ENCODE data around the gene RNF7.
A peak's percentile ranks its signal among the peaks of the same experiment; 100 is the strongest.
"Not testable (repeated sequence)": the region's sequence is repeated elsewhere in the genome, so short reads cannot be mapped to it uniquely, and the experiment has no call there.

The RNF7 gene

DNA sequence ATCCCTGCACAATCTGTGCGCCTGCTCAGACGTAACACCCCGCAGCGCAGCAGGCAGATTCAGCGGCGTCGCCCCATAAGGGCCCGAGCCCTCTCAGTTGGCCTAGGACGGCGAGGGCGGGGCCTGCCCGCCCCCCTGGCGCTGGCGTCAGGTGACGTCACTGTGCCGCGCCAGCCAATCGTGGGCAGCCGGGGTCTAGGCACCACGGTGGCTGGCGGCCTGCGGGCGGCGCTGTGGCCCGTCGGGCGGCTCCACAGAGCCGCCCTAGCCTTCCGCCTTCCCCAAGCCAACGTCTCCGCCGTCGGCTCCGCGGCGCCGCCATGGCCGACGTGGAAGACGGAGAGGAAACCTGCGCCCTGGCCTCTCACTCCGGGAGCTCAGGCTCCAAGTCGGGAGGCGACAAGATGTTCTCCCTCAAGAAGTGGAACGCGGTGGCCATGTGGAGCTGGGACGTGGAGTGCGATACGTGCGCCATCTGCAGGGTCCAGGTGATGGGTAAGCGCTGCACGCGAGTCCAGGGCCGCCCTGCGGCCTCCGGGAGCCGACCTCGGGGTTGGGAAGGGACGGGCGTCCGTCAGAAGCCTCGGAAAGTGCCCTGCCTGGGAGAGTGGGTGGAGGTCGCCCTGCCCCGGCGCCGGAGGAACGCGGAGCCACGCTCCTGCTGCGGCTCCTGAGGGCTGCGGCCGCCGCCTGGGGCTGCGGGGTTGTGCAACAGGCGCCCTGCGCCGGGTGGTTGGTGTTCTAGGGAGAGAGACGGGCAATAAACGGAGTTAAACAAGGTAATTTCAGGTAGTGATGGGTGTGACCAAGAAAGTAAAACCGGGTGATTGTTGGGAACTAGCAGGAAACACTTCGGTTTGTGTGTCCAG is at the start of gene RNF7:
Gene RNF7, plus strand, starts transcription at position 277 of the 869 bp plus-strand sequence. Its CDS starts 44 bp downstream, at position 321.
- no peak for TF ChIP-seq EZH2 (IDR thresholded peaks at IDR 0.05; ENCODE audit: borderline replicate concordance, low read depth, low read length, severe bottlenecking)
- TF ChIP-seq, protein P1, sequence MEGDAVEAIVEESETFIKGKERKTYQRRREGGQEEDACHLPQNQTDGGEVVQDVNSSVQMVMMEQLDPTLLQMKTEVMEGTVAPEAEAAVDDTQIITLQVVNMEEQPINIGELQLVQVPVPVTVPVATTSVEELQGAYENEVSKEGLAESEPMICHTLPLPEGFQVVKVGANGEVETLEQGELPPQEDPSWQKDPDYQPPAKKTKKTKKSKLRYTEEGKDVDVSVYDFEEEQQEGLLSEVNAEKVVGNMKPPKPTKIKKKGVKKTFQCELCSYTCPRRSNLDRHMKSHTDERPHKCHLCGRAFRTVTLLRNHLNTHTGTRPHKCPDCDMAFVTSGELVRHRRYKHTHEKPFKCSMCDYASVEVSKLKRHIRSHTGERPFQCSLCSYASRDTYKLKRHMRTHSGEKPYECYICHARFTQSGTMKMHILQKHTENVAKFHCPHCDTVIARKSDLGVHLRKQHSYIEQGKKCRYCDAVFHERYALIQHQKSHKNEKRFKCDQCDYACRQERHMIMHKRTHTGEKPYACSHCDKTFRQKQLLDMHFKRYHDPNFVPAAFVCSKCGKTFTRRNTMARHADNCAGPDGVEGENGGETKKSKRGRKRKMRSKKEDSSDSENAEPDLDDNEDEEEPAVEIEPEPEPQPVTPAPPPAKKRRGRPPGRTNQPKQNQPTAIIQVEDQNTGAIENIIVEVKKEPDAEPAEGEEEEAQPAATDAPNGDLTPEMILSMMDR (IDR thresholded peaks at IDR 0.05; ENCODE audit: borderline replicate concordance, extremely low read depth, low read length, poor library complexity, severe bottlenecking), result peak; percentile 91
- Histone ChIP-seq H2AFZ (ENCODE audit: low read depth, low read length) (peak within 1 kb of the TSS; percentile 91), H3K27me3 (ENCODE audit: insufficient read depth, low read length, poor library complexity) (no peaks in the 10 kb centered on the region), H4K20me1 (ENCODE audit: insufficient read depth, low read length) (peaks cover 7% of the 10 kb centered on the region; the same call in 1 of the 2 replicates), H3K36me3 (ENCODE audit: insufficient read depth, low read length) (peaks cover 27% of the 10 kb centered on the region), H3K9me3 (ENCODE audit: insufficient read depth, low read length, severe bottlenecking) (no peaks in the 10 kb centered on the region), H3K79me2 (ENCODE audit: insufficient read depth, low read length) (peaks cover 50% of the 10 kb centered on the region), H3K4me3 (ENCODE audit: low read depth in 1 of 2, low read length in 2 of 2) (peak within 1 kb of the TSS; percentile 80 to 82), H3K27ac (ENCODE audit: low read length) (peak within 1 kb of the TSS; percentile 90), H3K4me2 (ENCODE audit: insufficient read depth, low read length) (peak within 1 kb of the TSS; percentile 75), H3K9ac (ENCODE audit: low read depth, low read length) (peak within 1 kb of the TSS; percentile 89), H3K4me1 (ENCODE audit: insufficient read depth, low read length) (peaks cover 30% of the 10 kb centered on the region)
- ATAC-seq (ENCODE audit: insufficient read depth, low read depth) (peak; percentile 92), DNase-seq (peak; percentile 98)

DNA sequence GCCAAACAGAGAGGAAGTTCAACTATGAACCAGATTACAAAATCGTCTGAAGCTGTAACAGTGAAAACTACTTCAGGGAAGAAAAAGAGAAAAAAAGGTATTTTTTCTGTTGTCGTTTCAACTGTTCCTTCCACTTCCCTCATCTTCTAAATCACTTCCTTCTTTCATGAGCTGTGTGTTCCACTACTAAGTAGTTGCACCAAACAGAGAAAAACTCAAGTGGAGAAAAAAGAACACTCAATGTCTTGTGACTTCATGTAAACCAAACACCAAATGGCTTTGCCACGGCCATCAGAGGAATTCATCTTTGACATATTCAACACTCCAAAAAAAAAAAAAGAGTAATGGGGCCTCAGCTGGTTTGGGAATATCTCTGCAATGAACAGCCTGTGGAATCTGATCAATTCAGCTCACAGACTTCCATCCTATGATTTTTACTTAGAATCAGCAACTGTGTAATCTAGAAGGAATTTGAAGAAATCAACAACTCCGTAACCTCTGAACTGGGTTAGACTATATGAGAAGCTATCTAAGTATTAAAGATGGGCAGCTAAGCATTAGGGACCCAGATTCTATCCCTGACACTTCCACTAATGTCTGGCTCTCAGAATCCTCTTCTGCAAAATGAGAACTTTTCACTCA is 47.5 kb upstream of the RNF7 start:
- Histone ChIP-seq H3K4me1 (ENCODE audit: insufficient read depth, low read length) (peaks cover 17% of the 10 kb centered on the region), H2AFZ (ENCODE audit: low read depth, low read length) (no peak overlapping the region), H3K9me3 (ENCODE audit: insufficient read depth, low read length, severe bottlenecking) (no peaks in the 10 kb centered on the region), H3K27ac (ENCODE audit: low read length) (no peak overlapping the region), H3K79me2 (ENCODE audit: insufficient read depth, low read length) (no peaks in the 10 kb centered on the region), H3K27me3 (ENCODE audit: insufficient read depth, low read length, poor library complexity) (no peaks in the 10 kb centered on the region), H3K36me3 (ENCODE audit: insufficient read depth, low read length) (no peaks in the 10 kb centered on the region), H3K4me3 (ENCODE audit: low read depth in 1 of 2, low read length in 2 of 2) (no peak overlapping the region), H4K20me1 (ENCODE audit: insufficient read depth, low read length) (no peaks in the 10 kb centered on the region), H3K9ac (ENCODE audit: low read depth, low read length) (no peak overlapping the region), H3K4me2 (ENCODE audit: insufficient read depth, low read length) (no peak overlapping the region)
- DNase-seq (no peak), ATAC-seq (ENCODE audit: insufficient read depth, low read depth) (no peak)
- no peak for TF ChIP-seq EZH2 (IDR thresholded peaks at IDR 0.05; ENCODE audit: borderline replicate concordance, low read depth, low read length, severe bottlenecking)
- TF ChIP-seq, protein P1 (IDR thresholded peaks at IDR 0.05; ENCODE audit: borderline replicate concordance, extremely low read depth, low read length, poor library complexity, severe bottlenecking), result no peak

DNA sequence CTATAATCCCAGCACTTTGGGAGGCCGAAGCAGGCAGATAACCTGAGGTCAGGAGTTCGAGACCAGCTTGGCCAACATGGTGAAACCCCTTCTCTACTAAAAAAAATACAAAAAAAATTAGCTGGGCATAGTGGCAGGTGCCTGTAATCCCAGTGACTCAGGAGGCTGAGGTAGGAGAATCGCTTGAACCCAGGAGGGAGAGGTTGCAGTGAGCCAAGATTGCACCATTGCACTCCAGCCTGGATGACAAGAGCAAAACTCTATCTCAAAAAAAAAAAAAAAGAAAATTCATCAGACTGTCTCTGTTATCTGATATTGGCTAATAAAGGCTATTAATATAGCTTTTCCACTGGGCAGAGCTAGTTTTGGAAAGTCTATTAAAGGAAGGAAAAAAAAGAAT is 46.6 kb upstream of the RNF7 start:
- not testable (repeated sequence) for H3K9me3 ChIP-seq (ENCODE audit: insufficient read depth, low read length, severe bottlenecking); DNase-seq; ATAC-seq (ENCODE audit: insufficient read depth, low read depth); H2AFZ ChIP-seq (ENCODE audit: low read depth, low read length); H3K9ac ChIP-seq (ENCODE audit: low read depth, low read length); H3K4me3 ChIP-seq (ENCODE audit: low read depth in 1 of 2, low read length in 2 of 2); H3K36me3 ChIP-seq (ENCODE audit: insufficient read depth, low read length); H3K27ac ChIP-seq (ENCODE audit: low read length); H3K27me3 ChIP-seq (ENCODE audit: insufficient read depth, low read length, poor library complexity); H3K79me2 ChIP-seq (ENCODE audit: insufficient read depth, low read length); H3K4me2 ChIP-seq (ENCODE audit: insufficient read depth, low read length); H4K20me1 ChIP-seq (ENCODE audit: insufficient read depth, low read length)
- peaks cover 12% of the 10 kb centered on the region for H3K4me1 ChIP-seq (ENCODE audit: insufficient read depth, low read length)

DNA sequence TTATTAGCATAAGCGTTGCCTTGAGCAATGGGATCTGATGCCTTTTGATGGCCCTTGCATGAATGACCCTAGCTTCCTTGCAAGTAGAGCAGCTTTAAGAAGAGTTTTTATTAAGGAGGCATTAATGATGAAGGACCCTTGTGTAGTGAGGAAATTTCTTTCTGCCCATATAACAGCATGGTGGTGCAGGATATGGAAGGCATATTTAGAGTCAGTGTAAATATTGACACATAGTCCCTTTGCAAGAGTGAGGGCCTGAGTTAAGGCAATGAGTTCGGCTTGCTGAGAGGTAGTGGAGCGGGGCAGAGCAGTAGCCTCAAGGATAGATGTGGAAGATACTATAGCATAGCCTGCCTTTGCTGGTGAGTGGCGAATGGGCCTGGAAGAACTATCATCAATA is 45.1 kb upstream of the RNF7 start:
- not testable (repeated sequence) for DNase-seq; H3K36me3 ChIP-seq (ENCODE audit: insufficient read depth, low read length); H3K4me1 ChIP-seq (ENCODE audit: insufficient read depth, low read length); H3K9me3 ChIP-seq (ENCODE audit: insufficient read depth, low read length, severe bottlenecking); H3K9ac ChIP-seq (ENCODE audit: low read depth, low read length); ATAC-seq (ENCODE audit: insufficient read depth, low read depth); H3K27ac ChIP-seq (ENCODE audit: low read length); H3K79me2 ChIP-seq (ENCODE audit: insufficient read depth, low read length); H3K4me3 ChIP-seq (ENCODE audit: low read depth in 1 of 2, low read length in 2 of 2); H3K4me2 ChIP-seq (ENCODE audit: insufficient read depth, low read length); H4K20me1 ChIP-seq (ENCODE audit: insufficient read depth, low read length); H3K27me3 ChIP-seq (ENCODE audit: insufficient read depth, low read length, poor library complexity); H2AFZ ChIP-seq (ENCODE audit: low read depth, low read length)
